DMS 273 (cell line): ENCODE measurements around the gene LBP.
A peak's percentile ranks its signal among the peaks of the same experiment; 100 is the strongest.
"Not testable (repeated sequence)": the region's sequence is repeated elsewhere in the genome, so short reads cannot be mapped to it uniquely, and the experiment has no call there.

Experiments
- DNase-seq: peaks from one replicate; lab custom pipeline; 2025; ENCODE audit not compliant: unreplicated experiment; lab: John Stamatoyannopoulos, UW

Gene LBP

GRCh38 chr20:38346247-38346651, at the start of gene LBP:
Gene LBP, plus strand, starts transcription at chr20:38346482. Its CDS starts 35 bp downstream, at chr20:38346517.
- no peak for DNase-seq

GRCh38 chr20:38297916-38298674, 48.2 kb upstream of the LBP start:
- DNase-seq: no peak

GRCh38 chr20:38298768-38299288, 47.5 kb upstream of the LBP start:
- no peak for DNase-seq

DNA sequence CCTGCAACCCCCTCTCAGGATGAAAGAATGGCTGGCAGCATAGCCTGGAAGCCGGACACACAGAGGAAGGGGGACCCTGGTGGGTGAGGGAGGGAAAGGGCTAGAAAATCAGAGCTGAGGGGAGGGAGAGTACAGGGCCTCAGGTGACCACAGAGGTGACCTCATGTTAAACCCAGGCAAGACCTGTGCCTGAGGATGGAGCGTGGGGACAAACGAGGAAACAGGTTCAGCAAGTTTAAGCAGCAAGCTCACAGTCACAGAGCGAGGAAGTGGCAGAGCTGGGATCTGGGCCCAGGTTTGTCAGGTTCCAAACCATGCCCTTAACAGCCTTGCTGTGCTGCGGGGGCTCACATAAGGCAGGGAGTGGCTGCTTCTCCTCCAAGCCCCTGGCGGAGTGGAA, 46.3 kb upstream of the LBP start:
- no peak for DNase-seq

- no peak for DNase-seq
Observed at GRCh38 chr20:38300438-38300837, 45.8 kb upstream of the LBP start.

DNA sequence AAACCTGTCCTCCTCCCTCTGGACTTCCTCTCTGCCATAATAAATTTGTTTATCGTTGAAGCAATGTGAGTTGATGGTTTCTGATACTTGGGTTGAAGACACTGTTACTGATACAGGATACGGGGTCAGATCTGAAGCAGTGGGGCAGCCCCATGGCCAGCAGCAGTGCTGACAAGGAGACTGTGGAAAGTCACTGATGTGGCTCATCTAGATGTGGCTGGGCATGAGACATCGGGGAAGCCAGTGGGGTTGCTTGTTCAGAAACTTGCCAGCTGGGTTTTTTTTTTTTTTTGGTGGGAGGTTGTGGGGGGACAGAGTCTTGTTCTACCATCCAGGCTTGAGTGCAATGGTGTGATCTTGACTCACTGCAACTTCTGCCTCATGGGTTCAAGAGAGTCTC, 45.0 kb upstream of the LBP start:
- DNase-seq: no peak

DNA sequence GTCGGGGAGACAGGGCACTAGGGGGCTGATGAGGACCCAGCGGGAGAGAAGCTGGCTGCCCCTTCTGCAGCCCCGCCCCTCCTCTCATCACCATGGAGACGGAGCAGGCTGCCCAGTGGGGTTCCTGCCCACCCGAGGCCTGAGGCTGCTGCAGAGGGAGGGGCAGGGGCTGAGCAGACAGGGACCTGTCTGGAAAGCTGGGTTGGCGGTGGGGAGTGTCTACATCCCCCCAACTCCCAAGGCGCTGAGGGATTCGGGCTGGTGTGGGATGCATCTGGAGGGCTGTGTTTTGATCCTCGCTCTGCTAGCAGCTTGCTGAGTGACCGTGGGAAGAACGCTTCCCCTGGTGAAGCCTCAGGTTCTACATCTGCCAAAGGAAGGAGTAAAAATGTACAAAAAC, 43.5 kb upstream of the LBP start:
- no peak for DNase-seq

DNA sequence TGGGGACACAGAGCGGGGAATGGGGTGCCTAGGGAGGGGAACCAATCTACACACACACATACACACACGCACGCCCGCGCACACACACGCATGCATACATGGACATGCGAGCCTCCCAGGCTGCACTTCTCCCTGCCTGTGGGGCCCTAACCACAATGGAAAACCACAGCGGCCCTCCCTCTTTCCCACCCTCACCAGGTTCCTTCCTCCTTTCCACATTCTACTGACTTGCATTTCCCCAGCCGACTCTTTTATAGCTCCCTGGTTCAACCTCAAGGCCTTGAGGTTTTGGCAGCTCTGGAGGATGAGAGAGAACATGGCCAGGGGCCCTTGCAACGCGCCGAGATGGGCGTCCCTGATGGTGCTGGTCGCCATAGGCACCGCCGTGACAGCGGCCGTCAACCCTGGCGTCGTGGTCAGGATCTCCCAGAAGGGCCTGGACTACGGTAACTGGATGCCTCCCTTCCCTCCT, 42.3 kb upstream of the LBP start, which contains the start of gene BPI:
BPI (plus strand) TSS at position 249 of the 472 bp plus-strand sequence; CDS start at position 317, 68 bp downstream.
- DNase-seq: no peak

GRCh38 chr20:38304845-38305447, 41.3 kb upstream of the LBP start:
- DNase-seq: peak; percentile 75

DNA sequence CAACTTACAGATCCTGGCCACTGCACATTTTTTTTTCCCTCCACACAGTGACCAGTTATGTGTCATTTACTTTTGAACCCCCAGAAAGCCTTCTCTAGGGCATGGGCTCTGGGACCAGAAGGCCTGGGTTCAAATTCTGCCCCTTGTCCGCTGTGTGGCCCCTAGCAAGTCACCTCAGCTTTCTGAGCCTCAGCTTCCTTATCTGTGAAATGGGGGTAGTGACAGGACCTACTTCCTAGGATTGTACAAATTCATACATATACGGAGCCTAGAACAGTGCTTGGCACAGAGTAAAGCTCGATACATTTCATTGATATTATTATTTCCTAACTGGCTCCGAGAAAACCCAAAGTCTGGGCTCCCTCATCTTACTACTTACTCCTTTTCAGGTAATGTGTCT, 40.7 kb upstream of the LBP start:
- DNase-seq: no peak

DNA sequence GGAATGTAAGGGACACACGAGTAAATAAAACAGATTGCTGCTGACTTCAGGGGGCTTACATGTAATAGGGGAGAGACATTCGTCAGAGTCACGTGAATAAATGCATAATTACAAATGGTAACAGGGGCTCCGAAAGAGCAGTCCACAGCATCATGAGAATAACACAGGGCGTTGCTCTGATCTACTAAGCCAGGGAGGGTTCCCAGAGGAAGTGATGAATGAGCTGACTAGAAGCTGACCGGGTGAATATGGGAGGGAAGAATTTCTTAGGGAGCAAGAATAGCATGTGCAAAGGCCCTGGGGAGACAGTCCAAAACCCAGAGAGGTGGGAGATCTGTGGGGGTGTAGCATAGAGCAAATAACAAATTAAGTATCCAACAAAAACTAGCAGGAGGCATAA, 39.9 kb upstream of the LBP start:
- no peak for DNase-seq

DNA sequence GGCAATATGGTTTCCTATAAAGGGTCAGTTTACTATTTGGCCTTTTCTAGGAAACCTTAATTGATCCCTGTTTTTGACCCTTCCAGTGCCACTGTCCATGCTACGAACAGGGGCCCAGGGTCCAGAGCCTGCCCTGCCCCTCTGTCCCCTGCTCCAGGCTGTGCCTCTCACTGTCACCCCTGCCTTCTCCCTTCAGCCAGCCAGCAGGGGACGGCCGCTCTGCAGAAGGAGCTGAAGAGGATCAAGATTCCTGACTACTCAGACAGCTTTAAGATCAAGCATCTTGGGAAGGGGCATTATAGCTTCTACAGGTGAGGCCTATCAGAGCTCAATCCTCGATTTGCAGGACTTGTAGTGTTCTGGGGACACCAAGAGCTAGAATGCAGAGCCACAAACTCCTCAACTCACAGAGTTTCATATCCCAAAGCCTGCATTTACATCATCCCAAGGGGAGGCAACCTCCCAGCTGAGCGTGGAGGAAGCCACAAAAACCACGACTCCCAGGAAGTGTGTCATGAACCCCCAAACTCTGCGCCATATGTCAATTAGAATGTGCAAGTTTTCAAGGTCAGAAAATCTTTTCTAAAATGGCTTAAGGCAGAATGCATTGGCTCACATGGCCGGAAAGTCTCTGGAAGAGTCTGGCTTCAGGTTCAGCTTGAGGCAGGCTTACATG, 38.8 kb upstream of the LBP start:
- no peak for DNase-seq

DNA sequence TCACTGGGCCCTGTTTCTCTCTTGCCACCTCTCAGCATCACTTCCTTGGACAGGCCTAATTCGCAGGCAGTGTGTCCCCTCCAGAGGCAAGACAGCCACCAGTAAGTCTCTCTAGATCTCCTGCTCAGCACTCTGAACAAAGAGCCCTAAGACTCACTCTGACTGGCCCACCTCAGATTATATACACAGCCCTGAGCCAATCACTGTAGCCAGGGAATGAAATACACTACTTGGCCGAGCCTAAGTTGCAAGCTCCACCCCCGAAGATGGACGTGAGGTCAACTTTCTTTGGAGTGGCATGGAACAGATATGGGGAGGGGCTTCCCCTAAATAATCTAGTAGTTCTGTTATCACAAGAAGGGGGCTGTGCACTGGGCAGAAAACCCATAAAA, 38.2 kb upstream of the LBP start:
- no peak for DNase-seq

DNA sequence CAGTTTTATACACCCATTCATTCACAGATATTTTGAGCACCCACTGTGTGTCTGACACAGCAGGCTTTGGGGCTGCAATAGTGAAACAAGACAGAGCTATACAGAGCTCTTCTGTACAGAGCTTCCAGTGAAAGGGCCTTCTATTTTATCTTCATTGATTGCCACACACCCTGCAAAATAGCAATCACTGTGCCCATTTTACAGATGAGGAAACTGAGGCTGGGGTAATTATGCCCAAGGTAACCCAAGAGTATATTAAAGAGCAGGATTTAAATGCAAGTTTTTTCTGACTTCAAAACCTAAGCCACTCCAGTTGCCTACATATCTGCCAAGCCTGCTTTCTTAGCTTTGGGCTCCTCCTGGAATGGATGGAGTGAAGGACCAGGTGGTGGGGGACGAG, 37.8 kb upstream of the LBP start:
- DNase-seq: no peak

GRCh38 chr20:38311091-38311490, 35.2 kb upstream of the LBP start:
- no peak for DNase-seq

DNA sequence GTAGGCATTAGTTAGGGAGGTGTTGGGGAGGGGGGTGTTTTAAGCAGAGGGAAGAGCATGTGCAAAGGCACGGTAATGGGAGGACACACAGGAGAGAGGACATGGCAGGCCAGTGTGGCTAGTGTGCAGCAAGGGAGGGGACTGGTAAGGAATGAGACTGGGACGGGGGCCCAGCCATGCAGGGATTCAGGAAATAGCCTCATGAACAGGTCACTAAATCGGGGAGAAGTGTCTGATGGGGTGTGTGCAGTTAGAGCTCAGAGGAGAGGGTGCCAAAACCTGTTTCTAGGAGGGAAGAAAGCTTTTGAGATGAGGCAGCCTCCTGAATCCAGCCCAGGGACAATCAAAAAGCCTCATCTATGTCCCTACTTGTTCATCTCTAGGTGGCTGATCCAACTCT, 34.8 kb upstream of the LBP start:
- DNase-seq: no peak

DNA sequence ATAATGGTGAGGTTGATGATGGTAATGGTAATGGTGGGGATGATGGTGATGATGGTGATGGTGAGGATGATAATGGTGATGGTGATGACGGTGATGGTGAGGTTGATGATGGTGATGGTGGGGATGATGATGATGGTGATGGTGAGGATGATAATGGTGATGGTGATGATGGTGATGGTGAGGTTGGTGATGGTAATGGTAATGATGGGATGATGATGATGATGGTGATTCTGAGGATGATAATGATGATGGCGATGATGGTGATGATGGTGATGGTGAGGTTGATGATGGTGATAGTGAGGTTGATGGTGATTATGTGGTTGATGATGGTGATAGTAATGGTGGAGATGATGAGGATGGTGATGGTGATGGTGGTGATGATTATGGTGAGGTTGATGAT, 32.6 kb upstream of the LBP start:
- no peak for DNase-seq

- not testable (repeated sequence) for DNase-seq
Observed at GRCh38 chr20:38314350-38314749, 31.9 kb upstream of the LBP start.

- DNase-seq: peak; percentile 62
Observed at GRCh38 chr20:38315290-38315966, 30.9 kb upstream of the LBP start.

DNA sequence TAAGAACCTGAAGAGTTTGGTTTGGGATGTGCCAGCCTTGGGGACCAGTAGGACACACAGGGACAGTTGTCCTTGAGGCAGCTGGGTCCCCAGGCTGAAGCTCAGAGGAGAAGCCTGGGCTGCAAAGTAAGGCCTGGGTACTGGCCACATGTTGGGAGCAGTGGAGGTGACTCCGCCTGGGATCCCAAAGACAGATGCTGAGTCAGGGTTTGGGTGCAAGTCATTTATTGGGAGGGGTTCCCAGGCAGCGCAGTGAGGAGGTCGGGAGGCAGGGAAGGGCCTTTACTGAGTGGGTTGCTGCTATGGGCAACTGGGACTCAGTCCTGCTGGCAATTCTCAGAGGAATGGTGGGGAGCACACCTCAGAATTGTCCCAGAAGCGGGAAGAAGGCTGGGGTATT, 29.9 kb upstream of the LBP start:
- DNase-seq: no peak

GRCh38 chr20:38317422-38317821, 28.9 kb upstream of the LBP start:
- DNase-seq: no peak
